SU-DHL-6 (cell line): ENCODE data around the gene TBX18.

ENCODE experiments used
- H2AFZ ChIP-seq: fragments of 200-600 bp; sonication (generic); 2 replicates; pipeline ENCODE4 v1.6.1; 2014; ENCODE audit warnings: low read depth, mild to moderate bottlenecking, moderate library complexity, mixed read lengths, antibody characterized with exemption, low read length; ENCODE audit not compliant: severe bottlenecking
- H3F3A ChIP-seq: fragments of 200-600 bp; shearing (Covaris generic); 2 replicates; pipeline ENCODE4 v1.6.0; 2016; ENCODE audit warnings: antibody characterized with exemption, mild to moderate bottlenecking; ENCODE audit not compliant: insufficient read depth
- H3K27ac ChIP-seq: fragments of 200-600 bp; sonication (generic); 2 replicates; pipeline ENCODE4 v1.5.1; 2016; ENCODE audit warnings: low read depth, mild to moderate bottlenecking, low read length, moderate library complexity, mixed read lengths
- H3K27me3 ChIP-seq: fragments of 200-600 bp; sonication (generic), shearing (Covaris generic); 2 replicates; pipeline ENCODE4 v1.6.0; 2014; ENCODE audit warnings: mild to moderate bottlenecking, low read length
- H3K36me3 ChIP-seq: fragments of 200-600 bp; sonication (generic); 2 replicates; pipeline ENCODE4 v1.6.1; 2014; ENCODE audit warnings: mild to moderate bottlenecking, low read length, mixed read lengths
- H3K4me2 ChIP-seq: fragments of 300-600, 200-600 bp; shearing (Covaris generic), sonication (generic); 2 replicates; pipeline ENCODE4 v1.6.0; 2014; ENCODE audit warnings: low read length, low read depth, mild to moderate bottlenecking; ENCODE audit not compliant: poor library complexity, severe bottlenecking
- H3K4me3 ChIP-seq: fragments of 200-600 bp; sonication (generic); 2 replicates; pipeline ENCODE4 v1.5.1; 2014; ENCODE audit warnings: antibody characterized with exemption, low read length, mild to moderate bottlenecking, mixed read lengths; ENCODE audit not compliant: insufficient read depth, poor library complexity, severe bottlenecking
- H3K79me2 ChIP-seq: fragments of 200-600 bp; sonication (generic); 2 replicates; pipeline ENCODE4 v1.6.1; 2014; ENCODE audit warnings: mild to moderate bottlenecking, low read length, moderate library complexity; ENCODE audit not compliant: insufficient read depth
- H3K9ac ChIP-seq: fragments of 200-600 bp; sonication (generic); 2 replicates; pipeline ENCODE4 v1.7.0; 2014; ENCODE audit warnings: mild to moderate bottlenecking, low read length
- H3K9me2 ChIP-seq: fragments of 200-600 bp; sonication (generic); replicated peaks from 2 replicates; pipeline ENCODE4 v1.6.1; 2014; ENCODE audit warnings: low read length; ENCODE audit not compliant: insufficient read depth
- H3K9me3 ChIP-seq: fragments of 200-600 bp; sonication (generic); 2 replicates; pipeline ENCODE4 v1.6.1; 2014; ENCODE audit warnings: low read length, mixed read lengths; ENCODE audit not compliant: insufficient read depth
- H4K20me1 ChIP-seq: fragments of 200-600 bp; sonication (generic); 2 replicates; pipeline ENCODE4 v1.6.1; 2014; ENCODE audit warnings: low read depth, mild to moderate bottlenecking, antibody characterized with exemption, low read length, moderate library complexity, mixed read lengths
- EZH2phosphoT487 ChIP-seq: fragments of 200-600 bp; sonication (generic), shearing (Covaris generic); conservative IDR thresholded peaks from 2 replicates; pipeline ENCODE4 v1.6.1; 2018; ENCODE audit warnings: mild to moderate bottlenecking, antibody characterized with exemption, low read length, moderate library complexity, mixed read lengths
- TF ChIP-seq, protein P1 (sequence below): fragments of 200-600 bp; sonication (generic); IDR thresholded peaks from one replicate; pipeline ENCODE4 v1.5.1; 2017; ENCODE audit warnings: antibody characterized with exemption, mild to moderate bottlenecking, low read length, moderate library complexity; ENCODE audit not compliant: insufficient read depth, poor library complexity, severe bottlenecking

The TBX18 gene

DNA sequence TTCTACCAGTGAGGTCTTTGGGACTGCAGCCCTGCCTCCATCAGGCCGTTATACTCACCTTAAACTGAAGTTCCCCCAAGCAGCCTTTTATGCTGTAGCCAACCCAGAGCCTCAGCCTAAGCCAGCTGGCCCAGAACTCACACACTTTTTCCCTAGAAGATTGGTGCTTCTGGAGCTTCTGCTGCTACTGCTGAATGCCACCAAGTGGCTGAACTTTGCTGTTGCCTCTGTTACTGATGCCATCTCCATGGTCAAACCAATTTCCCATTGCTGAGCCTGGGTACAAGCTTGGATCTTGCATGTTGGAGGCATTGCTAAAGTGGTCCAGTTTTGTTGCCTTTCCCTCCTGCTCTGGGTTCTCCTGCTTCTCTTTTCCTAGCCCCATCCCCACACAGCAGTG lies 15.0 kb upstream of the TBX18 start:
- Histone ChIP-seq H3K27me3 (no peaks in the 10 kb centered on the region), H3F3A (no peaks in the 10 kb centered on the region), H3K9me2 (no peaks in the 10 kb centered on the region), H3K4me2 (no peak overlapping the region), H3K9ac (no peak overlapping the region), H3K4me3 (no peak overlapping the region), H3K9me3 (no peaks in the 10 kb centered on the region), H2AFZ (no peak overlapping the region), H3K27ac (no peak overlapping the region), H3K79me2 (no peaks in the 10 kb centered on the region), H4K20me1 (no peaks in the 10 kb centered on the region), H3K36me3 (no peaks in the 10 kb centered on the region)
- TF ChIP-seq EZH2phosphoT487: no peak
- TF ChIP-seq, protein P1, sequence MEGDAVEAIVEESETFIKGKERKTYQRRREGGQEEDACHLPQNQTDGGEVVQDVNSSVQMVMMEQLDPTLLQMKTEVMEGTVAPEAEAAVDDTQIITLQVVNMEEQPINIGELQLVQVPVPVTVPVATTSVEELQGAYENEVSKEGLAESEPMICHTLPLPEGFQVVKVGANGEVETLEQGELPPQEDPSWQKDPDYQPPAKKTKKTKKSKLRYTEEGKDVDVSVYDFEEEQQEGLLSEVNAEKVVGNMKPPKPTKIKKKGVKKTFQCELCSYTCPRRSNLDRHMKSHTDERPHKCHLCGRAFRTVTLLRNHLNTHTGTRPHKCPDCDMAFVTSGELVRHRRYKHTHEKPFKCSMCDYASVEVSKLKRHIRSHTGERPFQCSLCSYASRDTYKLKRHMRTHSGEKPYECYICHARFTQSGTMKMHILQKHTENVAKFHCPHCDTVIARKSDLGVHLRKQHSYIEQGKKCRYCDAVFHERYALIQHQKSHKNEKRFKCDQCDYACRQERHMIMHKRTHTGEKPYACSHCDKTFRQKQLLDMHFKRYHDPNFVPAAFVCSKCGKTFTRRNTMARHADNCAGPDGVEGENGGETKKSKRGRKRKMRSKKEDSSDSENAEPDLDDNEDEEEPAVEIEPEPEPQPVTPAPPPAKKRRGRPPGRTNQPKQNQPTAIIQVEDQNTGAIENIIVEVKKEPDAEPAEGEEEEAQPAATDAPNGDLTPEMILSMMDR: no peak

DNA sequence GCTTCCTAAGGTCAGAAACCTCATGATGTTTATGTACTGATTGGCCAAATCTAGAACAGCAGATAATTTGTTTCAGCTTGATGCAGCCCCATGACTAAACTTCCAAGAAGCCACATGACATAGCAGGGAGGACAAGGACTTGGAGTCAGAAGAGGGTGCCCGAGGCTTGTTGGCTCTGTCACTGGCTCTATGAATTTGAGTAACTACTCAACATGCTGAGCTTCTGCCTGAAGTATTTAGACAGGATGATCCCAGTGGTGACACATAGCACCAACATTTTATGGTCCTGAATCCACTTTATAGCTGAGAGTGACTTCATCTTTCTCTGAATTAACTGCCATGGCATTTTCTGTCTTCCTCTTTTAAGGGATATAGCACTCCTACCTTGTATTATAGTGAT lies 13.5 kb upstream of the TBX18 start:
- no peaks in the 10 kb centered on the region for H3K27me3 ChIP-seq

DNA sequence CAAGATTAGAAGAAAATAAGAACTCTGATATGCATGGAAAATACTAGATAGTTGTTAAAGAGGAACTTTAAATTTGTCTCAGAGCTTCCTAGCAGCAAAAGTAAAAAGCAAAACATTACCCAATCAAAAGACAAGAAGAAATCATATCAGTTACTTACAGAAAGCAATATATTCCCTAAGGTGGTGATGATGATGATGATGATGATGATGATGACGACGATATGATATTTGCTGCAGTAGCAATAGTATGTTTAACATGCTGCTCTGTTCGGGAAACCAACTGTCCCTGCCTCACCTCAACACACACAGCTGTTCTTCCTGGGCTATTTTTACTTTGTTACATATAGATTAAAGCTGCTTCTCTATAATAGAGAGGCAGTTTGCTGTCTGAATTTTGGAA lies 12.0 kb upstream of the TBX18 start:
- Histone ChIP-seq H3K9me3 (no peaks in the 10 kb centered on the region), H3K36me3 (no peaks in the 10 kb centered on the region), H2AFZ (no peak overlapping the region), H3K9me2 (no peaks in the 10 kb centered on the region), H3K4me2 (no peak overlapping the region), H3F3A (no peaks in the 10 kb centered on the region), H3K79me2 (no peaks in the 10 kb centered on the region), H3K27ac (no peak overlapping the region), H4K20me1 (no peaks in the 10 kb centered on the region), H3K27me3 (no peaks in the 10 kb centered on the region), H3K9ac (no peak overlapping the region), H3K4me3 (no peak overlapping the region)
- no peak for TF ChIP-seq EZH2phosphoT487
- TF ChIP-seq, protein P1: no peak

More for the DNA sequence above, 13.5 kb upstream of the TBX18 start:
- H3K27ac ChIP-seq: no peak overlapping the region
- no peaks in the 10 kb centered on the region for H3K9me3 ChIP-seq
- no peak overlapping the region for H3K4me2 ChIP-seq
- H2AFZ ChIP-seq: no peak overlapping the region
- no peak for TF ChIP-seq EZH2phosphoT487
- TF ChIP-seq, protein P1: no peak
- H3K9ac ChIP-seq: no peak overlapping the region
- H3F3A ChIP-seq: no peaks in the 10 kb centered on the region
- no peaks in the 10 kb centered on the region for H4K20me1 ChIP-seq
- H3K4me3 ChIP-seq: no peak overlapping the region
- H3K9me2 ChIP-seq: no peaks in the 10 kb centered on the region
- H3K79me2 ChIP-seq: no peaks in the 10 kb centered on the region
- no peaks in the 10 kb centered on the region for H3K36me3 ChIP-seq
